Activated naive CD4-positive, alpha-beta T cell treated with anti-CD3 and anti-CD28 coated beads for 36 hours (primary cell): ENCODE measurements around the gene USP25. TPM values are rescaled to one million over a fixed set of nuclear protein-coding genes. Genes with fewer than 3 reads are reported as not detected.

Experiments
- CTCF ChIA-PET: fragments of 350-600 bp; sonication (Branson Sonifier 250); formaldehyde crosslinking; loops from one replicate; lab custom pipeline; 2021; ENCODE audit warnings: antibody characterized with exemption; lab: Charles Lee
- DNase-seq: peaks from one replicate; pipeline ENCODE4 v3.0.0-alpha.2; 2020
- H3K27ac Mint-ChIP-seq: one replicate; pipeline ENCODE4 v1.8.0; 2021; ENCODE audit warnings: mild to moderate bottlenecking, mixed read lengths
- H3K27me3 Mint-ChIP-seq: one replicate; pipeline ENCODE4 v1.8.0; 2021; ENCODE audit warnings: low read depth, mixed read lengths
- H3K36me3 Mint-ChIP-seq: one replicate; pipeline ENCODE4 v1.8.0; 2021; ENCODE audit warnings: low read depth, mixed read lengths
- H3K4me1 Mint-ChIP-seq: one replicate; pipeline ENCODE4 v1.8.0; 2021; ENCODE audit warnings: low read depth, mixed read lengths
- H3K4me3 Mint-ChIP-seq: one replicate; pipeline ENCODE4 v1.8.0; 2021; ENCODE audit warnings: mild to moderate bottlenecking, moderate library complexity, mixed read lengths
- H3K9me3 Mint-ChIP-seq: one replicate; pipeline ENCODE4 v1.8.0; 2021; ENCODE audit warnings: mixed read lengths
- intact Hi-C: fragments of 100-400 bp; cut with micrococcal nuclease; formaldehyde crosslinking; loops from one replicate; pipeline ENCODE4 v1.15.1; 2023
- total RNA-seq, 2 experiments: library from RNA; stranded (reverse); gene quantifications; one replicate each; pipeline ENCODE4 v1.2.3, GENCODE V29; 2021

USP25 gene
- total RNA-seq, 2 experiments from 2014 or later = 24.7 to 27.8 TPM

DNA sequence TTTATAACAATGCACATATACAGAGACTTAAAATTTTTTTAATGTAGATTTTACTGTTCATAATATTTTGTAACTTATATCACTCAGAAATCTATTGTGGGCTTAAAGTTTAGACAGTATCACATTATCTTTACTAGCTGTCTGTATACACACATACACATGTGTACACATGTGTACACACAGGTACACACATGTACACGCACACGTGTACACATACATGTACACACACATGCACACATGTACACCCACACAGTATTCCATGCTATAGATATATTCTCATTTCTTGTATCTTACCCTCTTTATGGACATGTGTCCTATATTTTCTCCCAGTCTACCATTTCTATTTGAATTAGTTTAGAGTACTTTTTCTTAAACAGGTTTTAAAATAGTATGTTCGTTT, 123.3 kb downstream of the USP25 start:
- CTCF ChIA-PET = interaction anchor here (0.8 kb wide), 1 partner anchor 16 kb away, joined by 3 read pairs; no protein-coding TSS in a partner anchor
- no peak for DNase-seq
- H3K27me3 Mint-ChIP-seq = no peaks in the 10 kb centered on the region
- peaks cover 4% of the 10 kb centered on the region for H3K4me1 Mint-ChIP-seq
- H3K9me3 Mint-ChIP-seq = no peaks in the 10 kb centered on the region
- no peak overlapping the region for H3K27ac Mint-ChIP-seq
- H3K4me3 Mint-ChIP-seq = no peak overlapping the region
- H3K36me3 Mint-ChIP-seq = peaks cover 17% of the 10 kb centered on the region
- intact Hi-C loops = no loop called here

DNA sequence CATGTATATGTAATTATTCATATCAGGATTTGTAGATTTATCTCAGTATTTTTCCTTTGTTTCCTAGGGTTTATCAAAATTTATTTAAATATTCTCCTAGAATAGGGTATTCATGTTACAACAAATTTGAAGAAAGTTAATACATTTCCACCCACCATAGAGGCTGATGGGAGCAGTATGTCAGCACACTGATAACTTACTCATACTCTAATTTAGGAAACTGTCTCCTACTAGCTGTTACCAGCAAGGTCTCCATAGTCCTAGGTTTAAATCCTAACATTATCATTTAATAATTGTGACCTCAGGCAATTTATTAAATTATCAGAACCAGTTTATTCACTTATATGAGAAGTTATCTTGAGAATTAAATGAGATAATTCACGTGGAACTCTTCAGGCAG, 127.0 kb downstream of the USP25 start:
- CTCF ChIA-PET = no interaction called here
- Mint-ChIP-seq H3K4me1 (peaks cover 4% of the 10 kb centered on the region), H3K9me3 (no peaks in the 10 kb centered on the region), H3K36me3 (peaks cover 12% of the 10 kb centered on the region), H3K27ac (no peak overlapping the region), H3K27me3 (no peaks in the 10 kb centered on the region), H3K4me3 (no peak overlapping the region)
- DNase-seq = no peak
- intact Hi-C loops = no loop called here

DNA sequence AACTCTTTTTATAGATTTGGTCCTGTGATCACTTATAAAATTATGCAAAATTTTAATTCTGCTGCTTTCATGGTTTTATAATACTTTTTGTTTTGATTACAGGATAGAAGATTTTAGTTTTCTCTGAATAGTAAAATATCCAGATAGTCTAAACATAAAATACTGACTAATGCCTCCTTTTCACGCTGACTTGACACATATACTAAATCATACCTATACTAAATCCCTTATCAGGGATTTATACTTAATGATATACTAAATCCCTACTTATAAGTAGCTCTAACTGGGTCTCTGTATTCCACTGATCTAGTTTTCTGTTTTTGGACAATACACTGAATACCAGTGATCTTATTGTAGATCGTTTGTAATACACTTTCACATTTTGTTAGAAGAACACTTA, 128.0 kb downstream of the USP25 start:
- H3K4me1 Mint-ChIP-seq = peaks cover 4% of the 10 kb centered on the region
- DNase-seq = no peak
- CTCF ChIA-PET = no interaction called here
- peaks cover 12% of the 10 kb centered on the region for H3K36me3 Mint-ChIP-seq
- H3K9me3 Mint-ChIP-seq = no peaks in the 10 kb centered on the region
- H3K27me3 Mint-ChIP-seq = no peaks in the 10 kb centered on the region
- H3K27ac Mint-ChIP-seq = no peak overlapping the region
- intact Hi-C loops = no loop called here
- H3K4me3 Mint-ChIP-seq = no peak overlapping the region

DNA sequence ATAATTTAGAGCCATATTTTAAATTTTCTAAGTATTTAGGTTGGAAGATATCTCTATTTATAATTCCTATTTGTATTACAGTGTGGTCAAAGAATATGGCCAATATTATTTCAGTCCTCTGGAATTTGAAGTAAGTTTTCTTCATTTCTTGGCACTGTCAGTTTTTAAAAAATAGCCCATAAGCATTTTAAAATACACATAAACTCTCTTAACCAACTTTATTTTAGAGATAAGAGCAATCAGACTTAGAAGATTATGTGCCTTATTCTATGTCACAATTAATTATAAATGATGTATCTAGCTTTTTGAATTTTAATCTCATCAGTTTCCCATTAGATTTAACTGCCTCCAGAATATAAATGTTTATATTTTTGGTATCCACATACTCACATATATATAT, 130.8 kb downstream of the USP25 start:
- CTCF ChIA-PET = no interaction called here
- DNase-seq = no peak
- Mint-ChIP-seq H3K4me3 (no peak overlapping the region), H3K27ac (no peak overlapping the region), H3K27me3 (no peaks in the 10 kb centered on the region), H3K4me1 (peaks cover 4% of the 10 kb centered on the region), H3K36me3 (peaks cover 3% of the 10 kb centered on the region), H3K9me3 (no peaks in the 10 kb centered on the region)
- intact Hi-C loops = no loop called here

DNA sequence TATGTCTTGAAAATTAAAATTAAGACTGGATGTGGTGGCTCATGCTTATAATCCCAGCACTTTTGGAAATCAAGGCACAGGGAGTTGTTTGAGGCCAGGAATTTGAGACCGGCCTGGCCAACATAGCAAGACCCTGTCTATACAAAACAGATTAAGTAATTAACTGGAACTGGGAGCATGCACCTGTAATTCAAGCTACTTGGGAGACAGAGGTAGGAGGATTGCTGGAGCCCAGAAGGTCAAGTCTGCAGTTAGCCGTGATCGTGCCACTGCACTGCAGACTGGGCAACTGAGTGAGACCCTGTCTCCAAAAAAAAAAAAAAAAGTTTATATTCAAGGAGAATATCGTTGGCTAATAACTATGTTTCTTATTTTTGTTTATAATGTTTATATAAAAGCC, 139.2 kb downstream of the USP25 start:
- DNase-seq = no peak
- Mint-ChIP-seq H3K27ac (no peak overlapping the region), H3K36me3 (peaks cover 9% of the 10 kb centered on the region), H3K4me3 (no peak overlapping the region), H3K27me3 (no peaks in the 10 kb centered on the region), H3K9me3 (no peaks in the 10 kb centered on the region), H3K4me1 (no peaks in the 10 kb centered on the region)
- intact Hi-C loops = no loop called here
- CTCF ChIA-PET = no interaction called here

DNA sequence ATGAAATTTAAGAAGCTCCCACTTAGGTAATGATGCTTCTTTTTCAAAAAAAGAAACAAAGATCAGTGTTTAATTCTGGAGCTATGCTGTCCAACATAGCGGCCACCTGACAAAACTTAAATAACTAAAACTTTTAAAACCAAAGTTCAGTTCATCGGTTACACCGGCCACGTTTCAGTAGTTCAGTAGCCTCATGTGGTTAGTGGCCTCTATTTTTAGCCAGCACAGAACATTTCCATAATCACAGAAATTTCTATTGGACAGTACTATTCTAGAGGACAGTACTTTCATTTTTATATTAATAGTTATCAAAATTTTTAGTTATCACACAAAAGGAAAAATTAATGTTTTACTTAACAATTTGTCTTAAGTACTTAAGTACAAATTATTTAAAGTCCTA, 141.0 kb downstream of the USP25 start:
- no peaks in the 10 kb centered on the region for H3K9me3 Mint-ChIP-seq
- peaks cover 23% of the 10 kb centered on the region for H3K36me3 Mint-ChIP-seq
- no peaks in the 10 kb centered on the region for H3K27me3 Mint-ChIP-seq
- intact Hi-C loops = no loop called here
- no peak overlapping the region for H3K4me3 Mint-ChIP-seq
- CTCF ChIA-PET = no interaction called here
- H3K4me1 Mint-ChIP-seq = no peaks in the 10 kb centered on the region
- no peak for DNase-seq
- H3K27ac Mint-ChIP-seq = no peak overlapping the region

DNA sequence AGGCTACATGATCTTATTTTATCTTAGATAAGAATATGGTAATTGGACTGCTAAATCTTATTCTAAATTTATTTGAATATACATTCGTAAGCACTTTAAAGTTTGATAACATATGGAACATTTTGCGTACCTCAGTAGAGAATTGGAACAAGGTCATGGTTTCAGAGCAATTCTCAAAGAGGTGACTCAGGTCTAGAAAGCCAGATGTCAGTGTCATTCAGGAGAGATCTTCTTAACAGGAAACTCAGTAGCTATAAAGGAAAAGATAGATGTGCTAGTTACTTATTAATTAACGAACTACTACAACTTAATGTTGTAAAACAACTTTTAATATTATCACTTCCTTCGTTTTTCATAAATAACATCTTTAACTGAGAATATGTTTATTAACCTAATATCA, 142.5 kb downstream of the USP25 start:
- Mint-ChIP-seq H3K9me3 (no peaks in the 10 kb centered on the region), H3K4me1 (no peaks in the 10 kb centered on the region), H3K27ac (no peak overlapping the region), H3K4me3 (no peak overlapping the region), H3K27me3 (no peaks in the 10 kb centered on the region), H3K36me3 (peaks cover 29% of the 10 kb centered on the region)
- DNase-seq = no peak
- CTCF ChIA-PET = no interaction called here
- intact Hi-C loops = no loop called here

DNA sequence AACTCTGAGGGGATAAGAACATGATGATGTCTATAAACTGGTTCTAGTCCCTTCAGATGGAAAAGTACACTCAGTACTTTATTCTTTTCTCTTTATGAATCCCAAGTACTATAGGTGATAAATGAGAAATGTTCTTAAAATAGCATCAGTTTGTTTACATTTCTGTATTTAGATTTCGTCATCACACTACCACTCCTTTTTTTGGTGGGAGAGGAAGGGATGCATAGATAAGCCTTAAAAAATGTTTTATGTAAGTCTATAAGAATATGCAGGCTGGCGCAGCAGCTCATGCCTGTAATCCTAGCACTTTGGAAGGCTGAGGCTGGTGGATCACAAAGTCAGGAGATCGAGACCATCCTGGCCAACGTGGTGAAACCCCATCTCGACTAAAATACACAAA, 144.8 kb downstream of the USP25 start:
- Mint-ChIP-seq H3K9me3 (no peaks in the 10 kb centered on the region), H3K36me3 (peaks cover 39% of the 10 kb centered on the region)
- intact Hi-C loops = no loop called here

DNA sequence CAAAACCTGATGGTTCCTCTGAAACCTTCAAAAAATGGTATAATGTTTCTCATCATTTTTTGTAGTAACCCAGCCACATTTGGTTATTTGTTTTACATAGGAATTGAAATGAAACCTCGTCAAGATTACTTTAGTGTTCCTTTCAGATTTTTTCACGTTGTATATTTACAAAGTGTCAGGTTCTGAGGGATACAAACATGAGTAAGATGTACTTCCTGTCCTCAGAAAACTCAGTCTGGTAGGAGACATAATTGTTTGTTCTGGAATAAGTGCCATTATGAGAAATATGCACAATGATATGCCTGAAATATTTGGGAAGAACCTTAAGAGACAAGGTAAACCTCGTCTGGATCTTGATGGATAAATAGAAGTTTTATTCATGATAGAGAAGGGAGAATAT, 145.5 kb downstream of the USP25 start:
- Mint-ChIP-seq H3K27ac (no peak overlapping the region), H3K27me3 (no peaks in the 10 kb centered on the region), H3K4me1 (no peaks in the 10 kb centered on the region), H3K36me3 (peaks cover 41% of the 10 kb centered on the region), H3K9me3 (peaks cover under 1% of the 10 kb centered on the region), H3K4me3 (no peak overlapping the region)
- CTCF ChIA-PET = no interaction called here
- intact Hi-C loops = no loop called here
- DNase-seq = no peak

More for the DNA sequence above, 144.8 kb downstream of the USP25 start:
- CTCF ChIA-PET = no interaction called here
- Mint-ChIP-seq H3K4me3 (no peak overlapping the region), H3K27me3 (no peaks in the 10 kb centered on the region), H3K4me1 (no peaks in the 10 kb centered on the region), H3K27ac (no peak overlapping the region)
- DNase-seq = no peak

DNA sequence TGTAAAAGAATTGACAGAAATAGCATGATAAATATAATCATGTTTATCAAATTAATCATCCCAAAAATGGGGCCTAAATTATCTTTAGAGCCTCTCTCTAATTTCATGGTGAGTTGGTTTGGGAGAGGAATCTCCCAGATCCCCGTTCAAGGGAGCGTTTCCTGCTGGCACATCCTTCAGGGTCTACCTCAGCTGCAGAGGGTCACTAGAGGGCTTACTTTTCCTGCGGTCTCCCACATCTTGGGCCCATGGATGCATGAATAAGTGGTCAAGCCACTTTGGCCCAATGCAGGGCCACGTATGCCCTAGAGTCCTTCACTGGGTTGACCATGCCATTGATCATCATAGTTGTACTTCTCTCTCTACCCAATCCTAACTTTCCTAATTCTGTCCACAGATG, 164.1 kb downstream of the USP25 start:
- Mint-ChIP-seq H3K4me3 (no peak overlapping the region), H3K4me1 (no peaks in the 10 kb centered on the region), H3K27me3 (peaks cover 2% of the 10 kb centered on the region), H3K36me3 (no peaks in the 10 kb centered on the region), H3K9me3 (no peaks in the 10 kb centered on the region), H3K27ac (no peak overlapping the region)
- CTCF ChIA-PET = interaction anchor here (0.7 kb wide), 1 partner anchor 42 kb away, joined by 3 read pairs; no protein-coding TSS in a partner anchor
- DNase-seq = no peak
- intact Hi-C loops = loop anchor here (1.0 to 5.0 kb wide), 2 partner anchors 436 to 1153 kb away; no protein-coding TSS in a partner anchor

DNA sequence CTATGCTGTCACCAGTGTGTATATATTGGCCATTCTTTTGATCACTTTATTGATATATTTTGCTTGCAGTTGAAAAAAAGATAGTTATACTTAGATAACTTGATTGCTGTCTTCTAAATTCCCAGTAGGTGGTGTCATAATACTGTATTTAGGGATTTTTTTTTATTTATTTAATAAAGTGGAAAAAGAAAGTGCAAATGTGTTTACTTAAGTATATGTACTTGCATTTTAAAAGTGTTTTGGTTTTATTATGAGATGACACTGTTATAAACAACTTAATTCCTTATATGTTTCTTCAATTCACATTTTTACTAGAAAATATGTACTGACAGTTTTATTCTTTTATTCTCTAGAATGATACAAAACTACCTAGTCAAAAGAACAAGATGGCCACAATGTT, 164.8 kb downstream of the USP25 start:
- Mint-ChIP-seq H3K27ac (no peak overlapping the region), H3K36me3 (no peaks in the 10 kb centered on the region), H3K4me3 (no peak overlapping the region), H3K9me3 (peaks cover 4% of the 10 kb centered on the region), H3K27me3 (peaks cover 2% of the 10 kb centered on the region), H3K4me1 (no peaks in the 10 kb centered on the region)
- intact Hi-C loops = loop anchor here (1.0 to 5.0 kb wide), 2 partner anchors 436 to 1153 kb away; no protein-coding TSS in a partner anchor
- no peak for DNase-seq
- CTCF ChIA-PET = interaction anchor here (0.5 kb wide), 1 partner anchor 594 kb away, joined by 3 read pairs; no protein-coding TSS in a partner anchor

DNA sequence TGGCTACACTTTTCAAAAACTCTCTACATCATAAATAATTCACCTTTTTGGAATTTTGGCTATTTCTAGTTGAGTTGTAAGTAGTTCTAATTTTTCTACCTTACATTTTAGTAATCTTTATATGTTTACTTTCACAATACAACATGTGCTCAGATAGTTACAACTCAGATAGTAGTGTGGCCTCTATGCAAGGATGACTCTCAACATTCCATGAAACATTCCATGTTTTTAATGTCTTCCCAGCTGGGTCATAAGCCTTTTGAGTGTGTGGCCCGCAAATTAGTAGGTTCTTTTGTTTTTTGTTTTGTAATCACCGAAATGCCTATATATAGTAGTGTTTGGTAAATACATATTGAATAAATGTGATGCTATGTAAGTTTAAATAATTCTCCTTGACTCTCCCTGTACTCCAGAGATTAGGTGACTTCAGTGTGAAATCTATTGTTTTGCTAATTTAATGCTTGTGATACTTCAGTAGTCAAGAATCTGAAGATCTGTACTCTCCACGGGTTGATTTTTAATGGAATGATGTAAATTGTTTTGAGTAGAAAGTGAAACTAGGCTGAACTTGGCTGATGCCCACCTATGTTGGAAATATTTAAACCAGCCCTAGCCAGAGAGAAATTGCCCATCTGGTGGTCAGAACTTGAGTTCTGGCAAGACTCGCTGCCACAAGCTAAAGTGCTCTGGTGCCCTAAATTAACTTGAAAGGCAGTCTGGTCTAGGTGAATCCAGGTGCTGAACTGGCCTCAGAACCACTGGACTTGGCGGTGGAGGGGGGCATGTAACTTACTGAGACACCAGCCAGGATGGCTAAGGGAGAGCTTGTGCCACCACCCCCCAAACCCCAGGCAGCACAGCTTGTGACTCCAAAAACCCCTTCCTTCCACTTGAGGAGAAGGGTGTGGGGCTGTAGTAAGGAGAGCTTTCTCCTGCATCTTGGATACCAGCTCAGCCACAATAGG, 165.6 kb downstream of the USP25 start:
- Mint-ChIP-seq H3K27me3 (peaks cover 2% of the 10 kb centered on the region), H3K27ac (no peak overlapping the region), H3K4me1 (no peaks in the 10 kb centered on the region), H3K9me3 (peaks cover 4% of the 10 kb centered on the region), H3K36me3 (no peaks in the 10 kb centered on the region), H3K4me3 (no peak overlapping the region)
- CTCF ChIA-PET = no interaction called here
- intact Hi-C loops = no loop called here
- no peak for DNase-seq

DNA sequence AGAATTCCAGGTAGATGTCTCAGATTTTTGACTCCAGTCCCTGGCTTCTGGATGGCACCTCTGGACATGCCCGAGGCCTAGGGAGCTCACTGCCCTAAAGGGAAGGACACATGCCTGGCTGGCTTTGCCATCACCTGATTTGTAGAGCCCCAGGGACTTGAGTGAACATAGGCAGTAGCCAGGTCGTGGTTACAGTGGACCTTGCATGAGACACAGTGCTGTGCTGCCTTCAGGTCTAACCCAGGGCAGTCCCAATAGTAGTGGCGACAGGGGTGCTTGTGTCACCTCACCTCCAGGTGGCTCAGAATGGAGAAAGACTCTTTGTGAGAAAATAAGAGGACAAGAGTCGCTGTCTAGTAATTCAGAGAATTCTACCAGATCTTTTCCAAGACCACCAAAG, 166.7 kb downstream of the USP25 start:
- H3K9me3 Mint-ChIP-seq = peaks cover 10% of the 10 kb centered on the region
- no peaks in the 10 kb centered on the region for H3K36me3 Mint-ChIP-seq
- peaks cover 2% of the 10 kb centered on the region for H3K27me3 Mint-ChIP-seq
- intact Hi-C loops = no loop called here
- CTCF ChIA-PET = no interaction called here
- no peak overlapping the region for H3K27ac Mint-ChIP-seq
- no peaks in the 10 kb centered on the region for H3K4me1 Mint-ChIP-seq
- no peak for DNase-seq
- no peak overlapping the region for H3K4me3 Mint-ChIP-seq
